Bronchial epithelial cell (primary cell): ENCODE results near the gene PTPN11. TPM values are rescaled to one million over a fixed set of nuclear protein-coding genes. Genes with fewer than 3 reads are reported as not detected.

Experiments used
- DNase-seq: peaks from one replicate; pipeline ENCODE4 v3.0.0-alpha.2; 2010; ENCODE audit warnings: low read depth
- FAIRE-seq: peaks from 2 replicates; lab custom pipeline; 2011; peaks lifted over from hg19 to GRCh38; lab: Jason Lieb, UNC
- H3K27me3 ChIP-seq: 2 replicates; pipeline ENCODE4 v1.5.1; 2011; ENCODE audit warnings: low read length; ENCODE audit not compliant: control insufficient read depth, insufficient read depth
- H3K36me3 ChIP-seq: 2 replicates; pipeline ENCODE4 v1.5.1; 2011; ENCODE audit warnings: low read length; ENCODE audit not compliant: control insufficient read depth, insufficient read depth
- H3K4me3 ChIP-seq: 2 replicates; pipeline ENCODE4 v1.5.1; 2011; ENCODE audit warnings: mild to moderate bottlenecking, low read depth, low read length, control low read depth
- total RNA-seq: library from RNA; depleted of rRNA; stranded (reverse); fragments of >200 nt; gene quantifications from 2 replicates; pipeline ENCODE4 v1.2.1, GENCODE V29; 2014
- TF ChIP-seq, protein P1 (sequence below): IDR thresholded peaks from 2 replicates; pipeline ENCODE4 v1.5.1; 2011; ENCODE audit warnings: mild to moderate bottlenecking, moderate library complexity, low read length, control low read depth, inconsistent platforms; ENCODE audit not compliant: insufficient read depth, severe bottlenecking

Gene PTPN11
- total RNA-seq, 1 donor from 2014 or later, result 140 TPM

DNA sequence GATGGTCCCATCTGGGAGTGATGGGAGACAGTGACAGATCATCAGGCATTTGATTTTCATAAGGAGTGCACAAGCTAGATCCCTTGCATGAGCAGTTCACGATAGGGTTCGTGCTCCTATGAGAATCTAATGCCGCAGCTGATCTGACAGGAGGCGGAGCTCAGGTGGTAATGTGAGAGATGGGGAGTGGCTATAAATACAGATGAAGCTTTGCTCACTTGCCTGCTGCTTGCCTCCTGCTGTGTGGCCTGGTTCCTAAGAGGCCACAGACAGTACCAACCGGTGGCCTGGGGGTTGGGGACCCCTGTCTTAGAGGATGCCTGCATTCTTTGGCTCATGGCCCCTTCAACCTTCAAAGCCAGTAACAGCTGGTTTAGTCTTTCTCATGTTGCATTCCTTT is 130.3 kb downstream of the PTPN11 start:
- TF ChIP-seq, protein P1, sequence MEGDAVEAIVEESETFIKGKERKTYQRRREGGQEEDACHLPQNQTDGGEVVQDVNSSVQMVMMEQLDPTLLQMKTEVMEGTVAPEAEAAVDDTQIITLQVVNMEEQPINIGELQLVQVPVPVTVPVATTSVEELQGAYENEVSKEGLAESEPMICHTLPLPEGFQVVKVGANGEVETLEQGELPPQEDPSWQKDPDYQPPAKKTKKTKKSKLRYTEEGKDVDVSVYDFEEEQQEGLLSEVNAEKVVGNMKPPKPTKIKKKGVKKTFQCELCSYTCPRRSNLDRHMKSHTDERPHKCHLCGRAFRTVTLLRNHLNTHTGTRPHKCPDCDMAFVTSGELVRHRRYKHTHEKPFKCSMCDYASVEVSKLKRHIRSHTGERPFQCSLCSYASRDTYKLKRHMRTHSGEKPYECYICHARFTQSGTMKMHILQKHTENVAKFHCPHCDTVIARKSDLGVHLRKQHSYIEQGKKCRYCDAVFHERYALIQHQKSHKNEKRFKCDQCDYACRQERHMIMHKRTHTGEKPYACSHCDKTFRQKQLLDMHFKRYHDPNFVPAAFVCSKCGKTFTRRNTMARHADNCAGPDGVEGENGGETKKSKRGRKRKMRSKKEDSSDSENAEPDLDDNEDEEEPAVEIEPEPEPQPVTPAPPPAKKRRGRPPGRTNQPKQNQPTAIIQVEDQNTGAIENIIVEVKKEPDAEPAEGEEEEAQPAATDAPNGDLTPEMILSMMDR, result no peak
- H3K36me3 ChIP-seq, result no peaks in the 10 kb centered on the region
- H3K4me3 ChIP-seq, result no peak overlapping the region
- FAIRE-seq (no peak), DNase-seq (no peak)
- H3K27me3 ChIP-seq, result no peaks in the 10 kb centered on the region

DNA sequence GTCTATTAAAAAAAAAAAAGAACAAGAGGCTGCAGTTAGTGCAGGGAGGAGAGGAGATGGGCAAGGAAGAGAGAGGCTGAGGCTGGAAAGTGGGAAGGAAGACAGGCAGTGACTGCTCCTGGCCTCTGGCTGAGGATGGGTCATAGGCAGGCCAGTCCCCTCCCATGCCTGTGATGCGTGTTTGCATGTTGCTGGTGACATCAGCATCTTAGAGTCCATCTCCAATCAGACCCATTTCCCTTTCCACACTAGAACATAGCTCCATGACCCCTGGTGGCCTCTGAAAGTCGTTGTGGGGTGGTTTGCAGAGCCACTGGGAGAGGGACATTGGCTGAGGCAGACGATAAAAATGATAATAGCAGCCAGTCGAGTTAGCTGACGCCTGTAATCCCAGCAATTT is 132.9 kb downstream of the PTPN11 start:
- Histone ChIP-seq H3K4me3 (no peak overlapping the region), H3K36me3 (no peaks in the 10 kb centered on the region), H3K27me3 (no peaks in the 10 kb centered on the region)
- TF ChIP-seq, protein P1, result no peak
- FAIRE-seq, result peak; percentile 7
- DNase-seq, result no peak

DNA sequence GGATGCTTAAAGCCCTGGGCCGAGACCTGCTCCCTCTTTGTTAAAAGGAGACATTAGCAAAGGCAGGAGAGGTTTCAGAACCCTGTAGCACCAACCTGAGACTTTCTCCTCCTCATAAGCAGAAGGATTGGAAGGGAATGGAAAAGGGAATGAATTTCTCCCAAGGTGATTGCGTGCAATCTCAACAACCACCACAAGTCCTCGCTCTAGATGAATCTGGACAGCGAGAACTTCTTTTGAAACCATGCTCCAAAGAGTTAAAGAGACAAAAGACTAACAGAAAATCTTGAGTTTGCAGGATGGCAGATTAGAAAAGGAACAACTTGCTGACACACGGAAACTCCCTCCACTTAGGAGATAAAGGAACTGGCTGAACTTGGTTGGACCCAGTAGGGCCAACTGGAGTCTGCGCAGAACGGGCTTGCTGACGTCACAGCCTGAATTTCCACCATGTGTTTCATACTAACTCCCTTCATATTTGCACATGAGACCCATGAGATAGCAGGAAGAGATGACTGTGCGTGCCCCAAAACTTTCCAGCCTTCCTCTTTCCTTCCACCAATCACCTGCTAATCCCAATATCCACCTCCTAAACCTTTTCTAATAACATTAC is 137.0 kb downstream of the PTPN11 start:
- Histone ChIP-seq H3K36me3 (no peaks in the 10 kb centered on the region), H3K4me3 (no peak overlapping the region), H3K27me3 (no peaks in the 10 kb centered on the region)
- no peak for DNase-seq
- peak; percentile 40 for FAIRE-seq
- TF ChIP-seq, protein P1, result no peak

DNA sequence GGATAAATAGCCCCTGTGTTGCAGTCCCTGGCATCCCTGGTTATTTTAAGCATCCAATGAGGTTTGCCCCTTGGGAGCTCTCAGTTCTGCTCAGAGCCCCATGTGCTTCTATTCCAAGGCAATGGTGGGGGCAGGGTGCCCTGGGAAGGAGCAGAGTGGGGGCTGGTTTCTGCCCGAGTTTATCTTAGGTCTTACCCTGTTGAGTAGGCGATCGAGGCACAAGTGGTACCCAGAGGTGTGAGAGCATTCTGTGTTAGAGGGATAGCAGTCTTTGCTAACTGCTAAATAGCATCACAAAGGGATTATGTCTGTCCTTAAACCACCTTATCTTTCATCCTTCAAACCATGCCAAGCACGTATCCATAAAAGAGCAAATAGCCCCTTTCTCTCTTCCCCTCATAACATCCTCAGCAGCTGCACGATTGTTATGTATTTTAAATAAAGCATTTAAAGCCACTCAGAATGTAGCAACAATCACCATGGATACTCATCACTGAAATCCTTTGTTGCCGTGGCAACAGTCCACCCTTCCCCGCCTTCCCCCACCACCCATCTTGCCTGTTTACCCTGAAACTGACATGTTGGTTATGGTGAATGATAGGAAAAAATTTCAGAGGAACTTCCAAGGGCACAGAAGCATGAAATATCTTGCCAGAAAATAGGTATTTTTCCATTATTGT is 139.3 kb downstream of the PTPN11 start:
- H3K36me3 ChIP-seq, result no peaks in the 10 kb centered on the region
- TF ChIP-seq, protein P1, result no peak
- no peak for FAIRE-seq
- DNase-seq, result no peak
- no peak overlapping the region for H3K4me3 ChIP-seq
- no peaks in the 10 kb centered on the region for H3K27me3 ChIP-seq

Other genes with a start within 250 kb of the PTPN11 start
- gene HECTD4, start 36.5 kb upstream of the PTPN11 start, total RNA-seq, result 12.9 and 18.7 TPM in 2 replicates
- gene RPL6, start 9.3 kb upstream of the PTPN11 start, total RNA-seq, result 1,046 and 1,320 TPM in 2 replicates